K562 (cell line): ENCODE results near the gene ADAMTS14. TPM values are rescaled to one million over a fixed set of nuclear protein-coding genes. Genes with fewer than 3 reads are reported as not detected.

Source experiments
- ARID1B ChIP-seq: fragments of 450-650 bp; IDR thresholded peaks from 2 replicates; pipeline ENCODE4 v1.6.1; 2016; ENCODE audit warnings: antibody characterized with exemption, mild to moderate bottlenecking, inconsistent platforms
- BACH1 ChIP-seq: fragments of 200-800 bp; sonication (Bioruptor generic); IDR thresholded peaks from 2 replicates; pipeline ENCODE4 v1.6.1; 2016; ENCODE audit warnings: missing genetic modification characterization, missing compliant biosample characterization
- CC2D1A ChIP-seq: fragments of 450-650 bp; IDR thresholded peaks from 2 replicates; pipeline ENCODE4 v1.6.1; 2017; ENCODE audit warnings: mild to moderate bottlenecking
- ELF4 ChIP-seq: fragments of 450-650 bp; formaldehyde crosslinking; IDR thresholded peaks from 2 replicates; pipeline ENCODE4 v1.4.0; 2022; ENCODE audit warnings: missing genetic modification characterization
- HDAC2 ChIP-seq: fragments of 450-650 bp; IDR thresholded peaks from 2 replicates; pipeline ENCODE4 v1.6.1; 2016; ENCODE audit warnings: mild to moderate bottlenecking
- HES1 ChIP-seq: fragments of 450-650 bp; IDR thresholded peaks from 2 replicates; pipeline ENCODE4 v1.6.1; 2016; ENCODE audit warnings: low read depth, mild to moderate bottlenecking, moderate library complexity
- HMBOX1 ChIP-seq: sonication (generic); IDR thresholded peaks from 2 replicates; pipeline ENCODE4 v1.6.1; 2016
- JUNB ChIP-seq: fragments of 450-650 bp; formaldehyde crosslinking; conservative IDR thresholded peaks from 2 replicates; pipeline ENCODE4 v1.4.0; 2020; ENCODE audit warnings: mild to moderate bottlenecking
- L3MBTL2 ChIP-seq: fragments of 450-650 bp; IDR thresholded peaks from 2 replicates; pipeline ENCODE4 v1.6.1; 2016; ENCODE audit warnings: mild to moderate bottlenecking, moderate library complexity
- MCM5 ChIP-seq: fragments of 450-650 bp; IDR thresholded peaks from 2 replicates; pipeline ENCODE4 v1.6.1; 2016; ENCODE audit warnings: low read depth
- MEIS2 ChIP-seq: fragments of 450-650 bp; IDR thresholded peaks from 2 replicates; pipeline ENCODE4 v1.6.1; 2014; ENCODE audit warnings: mild to moderate bottlenecking; ENCODE audit not compliant: partially characterized antibody
- MTA3 ChIP-seq: fragments of 450-650 bp; formaldehyde crosslinking; IDR thresholded peaks from 2 replicates; pipeline ENCODE4 v1.6.1; 2017; ENCODE audit warnings: mild to moderate bottlenecking, borderline replicate concordance
- MTF1 ChIP-seq: fragments of 250-450 bp; sonication (Bioruptor Pico); IDR thresholded peaks from 2 replicates; pipeline ENCODE4 v1.9.0; 2021; ENCODE audit warnings: moderate library complexity, mild to moderate bottlenecking, inconsistent platforms, borderline replicate concordance
- MYNN ChIP-seq, 2 experiments: sonication (generic); formaldehyde crosslinking in 1 of 2; IDR thresholded peaks; 2 replicates each; pipeline versions ENCODE4 v1.5.0 to v1.6.1; 2016 to 2020; ENCODE audit warnings: antibody characterized with exemption in 1 of 2, missing genetic modification reagents in 1 of 2
- NR2C1 ChIP-seq, 2 experiments: fragments of 450-650 bp; IDR thresholded peaks; 2 replicates each; pipeline ENCODE4 v1.6.1; 2017; ENCODE audit warnings: mild to moderate bottlenecking in 2 of 2, antibody characterized with exemption in 1 of 2, inconsistent platforms in 1 of 2, missing compliant biosample characterization in 1 of 2, missing genetic modification characterization in 1 of 2
- PYGO2 ChIP-seq: fragments of 450-650 bp; IDR thresholded peaks from 2 replicates; pipeline ENCODE4 v1.6.1; 2016; ENCODE audit warnings: mild to moderate bottlenecking, missing genetic modification characterization, moderate library complexity, missing compliant biosample characterization
- RBM22 ChIP-seq: fragments of 200-400 bp; formaldehyde crosslinking; IDR thresholded peaks from 2 replicates; pipeline ENCODE4 v1.6.1; 2018; ENCODE audit warnings: low read length, low read depth; ENCODE audit not compliant: poor library complexity, severe bottlenecking
- SMAD4 ChIP-seq: fragments of 250-450 bp; sonication (Bioruptor Pico); conservative IDR thresholded peaks from 2 replicates; pipeline ENCODE4 v1.8.0; 2021; ENCODE audit warnings: inconsistent platforms, mild to moderate bottlenecking, moderate library complexity
- SOX6 ChIP-seq: fragments of 450-650 bp; IDR thresholded peaks from 2 replicates; pipeline ENCODE4 v1.6.1; 2014; ENCODE audit warnings: mild to moderate bottlenecking
- TEAD4 ChIP-seq, 2 experiments: sonication (generic) in 1 of 2; formaldehyde crosslinking in 1 of 2; IDR thresholded peaks; 2 replicates each; pipeline versions ENCODE4 v1.6.1 to v1.8.0; 2012 to 2022; ENCODE audit warnings: borderline replicate concordance in 1 of 2, inconsistent platforms in 1 of 2, low read length in 1 of 2, mild to moderate bottlenecking in 1 of 2, missing genetic modification reagents in 1 of 2
- TRIM24 ChIP-seq, 2 experiments: fragments of 450-650 bp; IDR thresholded peaks; 2 replicates each; pipeline ENCODE4 v1.6.1; 2016
- WHSC1 ChIP-seq: IDR thresholded peaks from one replicate; pipeline ENCODE4 v1.6.1; 2012; ENCODE audit warnings: low read length, control low read depth, inconsistent platforms
- ZNF174 ChIP-seq: fragments of 250-450 bp; sonication (Bioruptor Pico); IDR thresholded peaks from 2 replicates; pipeline ENCODE4 v1.4.0; 2020; ENCODE audit warnings: mild to moderate bottlenecking
- ZNF354B ChIP-seq: fragments of 250-450 bp; sonication (Bioruptor Pico); IDR thresholded peaks from 2 replicates; pipeline ENCODE4 v1.4.0; 2020
- ZNF395 ChIP-seq: fragments of 200-800 bp; sonication (Bioruptor generic); IDR thresholded peaks from 2 replicates; pipeline ENCODE4 v1.6.1; 2017; ENCODE audit warnings: missing genetic modification characterization, missing compliant biosample characterization
- ZNF512 ChIP-seq: IDR thresholded peaks from 2 replicates; pipeline ENCODE4 v1.6.1; 2016; ENCODE audit warnings: missing genetic modification characterization, missing compliant biosample characterization
- polyA plus RNA-seq, 8 experiments: library from polyadenylated mRNA; depleted of rRNA in 4 of 8; stranded (reverse) in 5 of 8; unstranded in 3 of 8; fragments of >200 nt; fragmentation: Nextera tagmentation in 2 of 8; fragmentation: Illumina TruSeq in 1 of 8; extraction: Ambion mirVana in 2 of 8; extraction: Trizol in 1 of 8; gene quantifications; 2 replicates each; pipeline versions ENCODE4 v1.2.1 to v1.2.3, GENCODE V29; 2011 to 2014; ENCODE audit warnings: inconsistent platforms in 1 of 8, missing spikeins in 1 of 8
- total RNA-seq, 7 experiments: library from RNA; depleted of rRNA in 6 of 7; stranded (reverse); fragments of >200 nt in 6 of 7; fragmentation: Illumina TruSeq in 2 of 7; extraction: Trizol in 2 of 7; gene quantifications; 2 replicates each; pipeline versions ENCODE4 v1.2.1 to v1.2.3, GENCODE V29; 2011 to 2021; ENCODE audit warnings: low replicate concordance in 1 of 7

Gene ADAMTS14
- total and polyA plus RNA-seq, 9 of the 15 experiments (the other 6 are each of a cell fraction or from before 2014, with no cell fraction given), result 0.04 to 37.4 (median 15.9) TPM

GRCh38 chr10:70660722-70661121 is 11.6 kb upstream of the ADAMTS14 start (continued):
- TF ChIP-seq RBM22, result no peak
- no peak for TF ChIP-seq WHSC1
- peak; percentile 72 for TF ChIP-seq MTA3
- TF ChIP-seq MTF1 (CRISPR knock-in tag), result no peak
- no peak for TF ChIP-seq HDAC2
- peak; percentile 22; the same call in 1 of the 2 replicates for TF ChIP-seq L3MBTL2
- TF ChIP-seq ZNF174 (CRISPR knock-in tag), result no peak
- TF ChIP-seq NR2C1 (IDR thresholded peaks at IDR 0.05), result no peak
- peak; percentile 36; the same call in 1 of the 2 replicates for TF ChIP-seq NR2C1 (tag; IDR thresholded peaks at IDR 0.05)
- peak; percentile 93 for TF ChIP-seq HMBOX1
- no peak for TF ChIP-seq MCM5
- no peak for TF ChIP-seq PYGO2 (tag)
- peak; percentile 48 for TF ChIP-seq SOX6
- peak; percentile 28; the same call in 1 of the 2 replicates for TF ChIP-seq ZNF354B (CRISPR knock-in tag)
- no peak for TF ChIP-seq ZNF395 (CRISPR knock-in tag)
- TF ChIP-seq CC2D1A, result no peak
- TF ChIP-seq ZNF512 (tag), result no peak
- no peak for TF ChIP-seq HES1
- no peak for TF ChIP-seq ELF4 (CRISPR knock-in tag)
- TF ChIP-seq JUNB (CRISPR knock-in tag), result no peak
- peak; percentile 26 for TF ChIP-seq MEIS2
- peak; percentile 33; the same call in 1 of the 2 replicates for TF ChIP-seq SMAD4 (CRISPR knock-in tag)
- TF ChIP-seq ARID1B, result peak; percentile 72
- peak; percentile 29; the same call in 1 of the 2 replicates for TF ChIP-seq MYNN (IDR thresholded peaks at IDR 0.05)
- TF ChIP-seq MYNN (CRISPR knock-in tag; IDR thresholded peaks at IDR 0.05), result no peak
- TF ChIP-seq TEAD4 (IDR thresholded peaks at IDR 0.05; ENCODE audit: low read length), result peak; percentile 44; the same call in 1 of the 2 replicates
- no peak for TF ChIP-seq TEAD4 (CRISPR knock-in tag; IDR thresholded peaks at IDR 0.05; ENCODE audit: borderline replicate concordance)
- no peak; the same call in 1 of the 2 replicates for TF ChIP-seq BACH1 (tag)
- peak in 1 of 2 experiments; percentile 39; a peak in 1 of 4 replicates for TF ChIP-seq TRIM24 (IDR thresholded peaks at IDR 0.05)
